Neural crest cell (in vitro differentiated cells): ENCODE measurements around the gene OPN4. TPM values are rescaled to one million over a fixed set of nuclear protein-coding genes. Genes with fewer than 3 reads are reported as not detected.
A peak's percentile ranks its signal among the peaks of the same experiment; 100 is the strongest.

ENCODE experiments used
- DNase-seq: peaks from one replicate; pipeline ENCODE4 v3.0.0; 2021; ENCODE audit warnings: low read depth, mixed read lengths, low spot score
- H3K27ac Mint-ChIP-seq: one replicate; pipeline ENCODE4 v1.8.0; 2021; ENCODE audit warnings: mild to moderate bottlenecking, mixed read lengths; ENCODE audit not compliant: unreplicated experiment
- H3K27me3 Mint-ChIP-seq: 2 replicates; pipeline ENCODE4 v1.8.0; 2021; ENCODE audit warnings: low read depth, mild to moderate bottlenecking, mixed read lengths
- H3K36me3 Mint-ChIP-seq: 2 replicates; pipeline ENCODE4 v1.8.0; 2021; ENCODE audit warnings: low read depth, mild to moderate bottlenecking, mixed read lengths
- H3K4me1 Mint-ChIP-seq: 2 replicates; pipeline ENCODE4 v1.8.0; 2021; ENCODE audit warnings: mixed read lengths
- H3K4me3 Mint-ChIP-seq: one replicate; pipeline ENCODE4 v1.8.0; 2021; ENCODE audit warnings: mild to moderate bottlenecking, mixed read lengths
- H3K9me3 Mint-ChIP-seq: 2 replicates; pipeline ENCODE4 v1.8.0; 2021; ENCODE audit warnings: mixed read lengths
- CTCF ChIP-seq: fragments of 200-600 bp; sonication (generic); conservative IDR thresholded peaks from 2 replicates; pipeline ENCODE4 v1.5.0; 2021; ENCODE audit warnings: antibody characterized with exemption, mild to moderate bottlenecking
- total RNA-seq: library from RNA; stranded (reverse); gene quantifications from 2 replicates; pipeline ENCODE4 v1.2.1, GENCODE V29; 2021

The OPN4 gene
- total RNA-seq, 1 donor from 2014 or later = not detected

- no peak for DNase-seq
- peak; percentile 26 for TF ChIP-seq CTCF
- peaks cover 3% of the 10 kb centered on the region for H3K4me1 Mint-ChIP-seq
- H3K27me3 Mint-ChIP-seq = peaks cover 36% of the 10 kb centered on the region
- no peak overlapping the region for H3K27ac Mint-ChIP-seq
- H3K36me3 Mint-ChIP-seq = no peaks in the 10 kb centered on the region
- H3K4me3 Mint-ChIP-seq = no peak overlapping the region
- H3K9me3 Mint-ChIP-seq = no peaks in the 10 kb centered on the region
Measured at GRCh38 chr10:86632951-86633350, 21.4 kb upstream of the OPN4 start.

GRCh38 chr10:86635402-86635801, 18.9 kb upstream of the OPN4 start:
- no peak for TF ChIP-seq CTCF
- peaks cover 3% of the 10 kb centered on the region for H3K4me1 Mint-ChIP-seq
- no peaks in the 10 kb centered on the region for H3K9me3 Mint-ChIP-seq
- DNase-seq = no peak
- H3K4me3 Mint-ChIP-seq = no peak overlapping the region
- H3K27ac Mint-ChIP-seq = no peak overlapping the region
- H3K27me3 Mint-ChIP-seq = peaks cover 36% of the 10 kb centered on the region
- H3K36me3 Mint-ChIP-seq = no peaks in the 10 kb centered on the region

GRCh38 chr10:86636311-86636710, 18.0 kb upstream of the OPN4 start:
- no peak overlapping the region for H3K4me3 Mint-ChIP-seq
- H3K9me3 Mint-ChIP-seq = no peaks in the 10 kb centered on the region
- DNase-seq = no peak
- no peak for TF ChIP-seq CTCF
- no peak overlapping the region for H3K27ac Mint-ChIP-seq
- H3K36me3 Mint-ChIP-seq = no peaks in the 10 kb centered on the region
- H3K27me3 Mint-ChIP-seq = peaks cover 36% of the 10 kb centered on the region
- H3K4me1 Mint-ChIP-seq = peaks cover 3% of the 10 kb centered on the region

- DNase-seq = no peak
- TF ChIP-seq CTCF = no peak
- no peak overlapping the region for H3K27ac Mint-ChIP-seq
- H3K4me3 Mint-ChIP-seq = no peak overlapping the region
- no peaks in the 10 kb centered on the region for H3K36me3 Mint-ChIP-seq
- H3K9me3 Mint-ChIP-seq = no peaks in the 10 kb centered on the region
- H3K4me1 Mint-ChIP-seq = peaks cover 2% of the 10 kb centered on the region
- peaks cover 10% of the 10 kb centered on the region for H3K27me3 Mint-ChIP-seq
Measured at GRCh38 chr10:86642021-86642420, 12.3 kb upstream of the OPN4 start.

- H3K27ac Mint-ChIP-seq = no peak overlapping the region
- H3K4me1 Mint-ChIP-seq = peaks cover 4% of the 10 kb centered on the region
- peaks cover 8% of the 10 kb centered on the region for H3K27me3 Mint-ChIP-seq
- no peaks in the 10 kb centered on the region for H3K9me3 Mint-ChIP-seq
- DNase-seq = no peak
- H3K4me3 Mint-ChIP-seq = no peak overlapping the region
- TF ChIP-seq CTCF = no peak
- H3K36me3 Mint-ChIP-seq = no peaks in the 10 kb centered on the region
Measured at GRCh38 chr10:86642499-86642898, 11.8 kb upstream of the OPN4 start.
